GM21619 (cell line): ENCODE data around the gene PRCD.

ENCODE experiments used
- ATAC-seq: cut with Tn5 transposase; IDR thresholded peaks from one replicate; pipeline ENCODE4 v1.9.1; 2021; ENCODE audit not compliant: unreplicated experiment

Gene PRCD, protein sequence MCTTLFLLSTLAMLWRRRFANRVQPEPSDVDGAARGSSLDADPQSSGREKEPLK

DNA sequence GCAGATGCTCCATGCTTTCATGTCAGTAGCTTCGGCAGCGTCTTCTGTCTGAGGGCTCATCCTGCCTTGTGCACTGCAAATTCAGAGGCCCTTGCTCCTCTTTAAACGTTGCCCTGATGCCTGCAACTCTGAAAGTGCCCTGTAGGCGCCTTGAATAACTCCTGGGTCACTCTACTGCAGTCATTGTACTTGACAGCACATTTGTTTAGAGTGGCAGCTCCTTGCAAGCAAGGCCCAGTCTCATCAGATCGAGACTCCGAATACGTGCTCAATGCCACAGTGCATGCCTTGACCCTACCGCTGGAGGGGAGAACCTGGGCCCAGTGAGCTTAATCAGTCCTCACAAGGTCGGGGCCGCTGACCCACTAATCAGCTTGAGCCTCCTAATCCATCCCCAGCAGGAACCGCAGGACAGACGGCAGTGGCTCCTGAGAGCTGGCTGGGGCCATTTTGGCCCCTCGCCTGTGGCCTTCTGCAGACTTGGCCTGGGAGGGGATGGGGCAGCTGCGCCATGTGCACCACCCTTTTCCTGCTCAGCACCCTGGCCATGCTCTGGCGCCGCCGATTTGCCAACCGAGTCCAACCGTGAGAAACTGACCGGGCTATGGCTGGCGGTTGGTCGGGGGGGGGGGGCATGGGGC lies at the start of gene PRCD:
TSS of gene PRCD (plus strand) at position 414 of the 641 bp plus-strand sequence. CDS start at position 512, 98 bp downstream.
- ATAC-seq = no peak

DNA sequence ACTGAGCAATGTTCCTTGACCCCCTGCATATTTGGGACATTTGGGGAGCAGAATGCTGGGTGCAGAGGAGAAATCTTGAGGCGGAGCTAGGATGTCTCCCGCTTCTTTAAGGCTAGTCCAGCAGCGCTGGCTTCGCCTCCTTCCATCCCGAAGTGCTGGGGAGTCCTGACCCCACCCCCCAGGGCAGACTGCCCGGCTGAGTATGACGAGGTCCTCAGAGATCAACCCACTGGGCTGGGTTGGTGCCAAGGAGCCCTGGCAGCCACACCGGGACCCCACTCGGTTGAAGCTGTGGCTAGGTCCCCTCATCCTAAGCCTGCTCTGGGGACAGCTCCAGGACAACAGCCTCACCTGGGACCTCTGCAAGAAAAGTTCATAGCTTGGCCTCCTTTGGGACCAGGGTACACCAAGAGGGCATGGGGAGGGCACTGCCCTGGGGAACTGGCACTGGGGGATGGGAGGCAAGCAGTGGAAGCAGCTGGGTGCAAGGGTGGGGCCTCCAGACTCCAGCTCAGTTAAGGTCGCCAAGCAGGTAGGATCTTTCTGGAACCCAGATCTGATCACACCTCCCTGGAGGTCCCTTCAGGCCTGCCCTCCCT lies 49.6 kb upstream of the PRCD start:
- no peak for ATAC-seq

DNA sequence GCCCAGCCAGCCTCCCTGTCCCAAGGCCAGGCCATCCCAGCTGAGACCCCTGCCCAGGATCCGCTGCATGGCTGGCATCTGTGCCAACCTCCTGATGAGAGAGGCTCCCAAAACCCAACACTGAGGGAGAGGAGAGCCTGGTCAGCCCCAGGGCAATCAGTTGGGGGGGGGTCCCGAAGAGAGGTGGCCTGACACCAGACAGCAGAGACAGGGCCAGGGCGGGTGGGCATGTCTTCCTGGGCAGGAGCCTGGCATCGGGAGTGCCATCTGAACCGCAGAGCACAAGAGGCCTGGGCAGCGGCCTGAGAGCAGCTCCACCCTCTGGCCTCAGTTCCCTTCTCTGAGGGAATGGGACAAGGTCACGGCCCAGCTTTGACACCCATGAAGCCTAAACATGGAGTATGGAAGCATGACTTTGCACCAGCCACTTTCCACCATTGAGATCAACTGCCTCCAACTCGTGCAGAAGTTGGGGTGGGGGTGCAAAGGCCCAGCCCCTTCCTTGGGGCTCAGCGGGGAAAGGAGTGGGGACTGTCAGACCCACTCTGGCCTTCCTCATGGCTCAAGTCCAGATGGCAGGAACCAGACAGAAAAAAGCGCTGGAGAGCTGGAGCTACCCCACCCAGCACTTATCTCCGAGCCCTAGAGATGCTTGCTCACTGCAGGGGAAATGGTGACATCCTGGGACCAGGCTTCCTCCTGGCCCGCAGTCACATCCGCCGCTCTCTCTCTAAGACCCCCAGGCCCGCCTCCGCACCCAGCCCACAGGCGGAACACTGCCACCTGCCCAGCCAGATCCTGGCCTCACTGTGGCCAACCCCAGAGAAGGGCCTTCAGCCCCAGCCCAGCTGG lies 48.3 kb upstream of the PRCD start:
- no peak for ATAC-seq

DNA sequence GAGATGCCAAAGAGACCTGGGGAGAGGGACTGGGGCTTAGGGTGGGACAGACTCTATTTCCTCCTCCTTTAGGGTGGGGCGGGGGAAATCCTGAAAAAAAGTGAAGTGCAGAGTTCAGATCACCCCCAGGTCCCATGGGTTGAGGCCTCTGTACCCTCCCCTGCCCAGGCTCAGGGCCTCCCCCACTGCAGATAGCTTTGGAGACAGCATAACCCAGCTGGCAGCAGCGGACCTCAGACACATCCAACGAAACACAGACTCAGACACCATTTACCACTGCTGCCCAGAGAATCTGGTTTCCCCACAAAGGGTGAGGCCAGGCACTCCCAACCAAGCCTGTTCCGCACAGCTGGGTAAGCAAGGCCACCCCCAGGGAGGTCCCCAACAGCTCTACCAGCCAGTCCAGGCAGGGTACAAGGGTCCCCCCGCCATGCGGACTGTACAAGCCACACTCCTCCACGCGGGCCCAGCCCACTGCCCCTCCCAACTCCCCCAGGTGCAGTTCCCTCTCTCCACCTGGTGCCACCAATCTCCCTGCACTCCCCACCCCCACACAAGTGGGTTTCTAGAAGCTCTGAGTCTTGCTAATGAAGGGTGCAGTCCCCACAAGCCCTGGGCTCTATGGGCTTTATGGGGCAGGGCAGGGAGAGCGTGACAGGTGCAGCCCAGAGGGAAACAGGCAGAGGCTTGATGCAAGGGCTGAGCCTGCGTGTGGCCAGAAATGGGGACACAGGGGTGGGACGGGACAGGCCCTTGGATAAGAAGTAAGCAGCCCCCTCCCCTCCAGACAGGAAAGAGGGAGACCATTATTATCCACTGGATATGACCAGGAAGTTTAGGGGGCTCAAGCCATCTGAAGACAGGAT lies 47.5 kb upstream of the PRCD start:
- peak; percentile 42 for ATAC-seq

DNA sequence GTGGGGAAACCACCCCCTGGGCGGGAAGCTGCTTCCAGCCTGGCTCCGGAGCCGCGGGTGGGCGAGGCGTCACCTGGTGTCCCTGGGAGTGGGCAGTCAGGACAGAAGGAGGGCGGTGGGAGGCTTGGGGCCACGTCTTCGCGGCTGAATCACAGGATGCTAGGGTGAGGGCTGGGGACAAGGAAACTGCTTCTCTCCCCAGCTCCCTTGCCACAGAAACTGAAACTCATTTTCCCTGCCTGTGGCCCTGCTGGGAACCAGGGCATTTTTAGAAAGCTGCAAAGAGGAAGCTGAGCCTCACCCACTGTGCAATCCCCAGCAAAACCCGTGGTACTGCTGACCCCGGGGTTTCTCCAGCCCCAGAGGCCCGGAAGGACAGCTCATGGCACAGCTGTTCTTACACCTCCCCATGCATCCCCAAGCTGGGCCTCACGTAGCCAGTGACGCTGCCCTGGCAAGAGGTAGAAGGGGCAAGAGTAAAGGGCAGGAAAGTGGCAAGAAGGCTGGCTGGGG lies 46.8 kb upstream of the PRCD start:
- ATAC-seq = peak; percentile 36

DNA sequence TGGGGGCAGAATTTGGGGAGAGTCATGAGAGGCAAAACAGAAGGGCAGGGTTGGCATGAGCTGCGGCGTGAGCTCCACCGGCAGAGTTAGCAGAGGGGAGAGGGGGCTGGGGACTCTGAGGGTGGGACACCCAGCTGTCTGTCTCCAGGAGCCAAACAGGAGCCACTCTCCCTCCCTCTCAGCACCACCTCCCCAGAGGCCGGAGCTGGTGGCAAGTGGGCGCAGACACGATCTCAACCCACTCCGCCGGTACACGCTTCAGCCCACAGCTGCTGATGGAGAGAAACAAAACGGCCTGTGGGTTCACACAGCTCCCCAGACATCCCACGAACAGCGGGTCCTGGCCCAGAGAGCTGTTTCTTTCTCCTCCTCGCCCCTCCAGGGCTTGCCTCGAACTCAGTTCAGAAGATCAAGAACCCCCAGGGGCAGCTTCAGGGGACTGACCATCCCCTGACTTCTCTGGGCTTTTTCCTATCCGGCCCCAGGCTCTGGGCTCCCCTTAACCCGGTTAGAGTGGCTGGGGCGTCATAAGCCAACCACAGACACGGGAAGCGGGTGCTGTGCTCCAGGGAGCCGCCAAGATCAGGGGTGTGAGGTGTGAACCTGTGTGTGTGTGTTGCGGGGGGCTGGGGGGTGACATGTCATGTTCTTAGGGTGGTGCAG lies 46.2 kb upstream of the PRCD start:
- ATAC-seq = no peak

DNA sequence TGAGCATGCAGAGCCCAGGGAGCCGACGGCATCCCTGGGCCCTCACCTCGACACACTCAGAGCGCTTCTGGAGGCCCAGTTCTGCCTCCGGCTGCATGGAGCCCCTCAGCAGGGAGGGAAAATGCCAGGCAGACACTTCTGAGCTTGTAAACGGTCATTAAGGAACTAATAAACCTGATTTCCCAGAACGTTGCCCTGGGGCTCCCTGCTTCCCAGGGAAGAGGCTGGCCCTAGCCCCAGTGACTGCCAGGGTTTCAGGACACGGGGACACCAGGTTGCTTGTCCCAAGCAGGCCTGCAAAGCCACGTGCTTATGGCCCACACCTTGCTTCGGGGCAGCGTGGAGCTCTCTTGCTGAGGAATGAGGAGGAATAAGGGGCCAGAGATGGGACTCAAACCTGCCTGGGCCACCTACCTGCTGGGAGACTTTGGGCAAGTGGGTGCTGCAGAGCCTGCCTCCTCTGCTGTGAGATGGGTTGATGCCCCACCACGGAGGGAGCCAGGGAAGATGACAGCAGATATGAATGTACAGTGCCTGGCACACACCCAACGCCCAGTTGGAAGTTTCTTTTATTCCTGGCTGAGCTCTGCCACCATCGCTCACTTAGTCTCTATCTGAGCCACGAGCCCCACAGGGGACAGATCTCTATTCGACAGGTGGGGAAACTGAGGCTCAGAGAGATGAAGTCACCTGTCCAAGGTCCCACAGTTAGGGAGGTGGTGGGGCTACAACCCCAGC lies 44.0 kb upstream of the PRCD start:
- ATAC-seq = no peak

DNA sequence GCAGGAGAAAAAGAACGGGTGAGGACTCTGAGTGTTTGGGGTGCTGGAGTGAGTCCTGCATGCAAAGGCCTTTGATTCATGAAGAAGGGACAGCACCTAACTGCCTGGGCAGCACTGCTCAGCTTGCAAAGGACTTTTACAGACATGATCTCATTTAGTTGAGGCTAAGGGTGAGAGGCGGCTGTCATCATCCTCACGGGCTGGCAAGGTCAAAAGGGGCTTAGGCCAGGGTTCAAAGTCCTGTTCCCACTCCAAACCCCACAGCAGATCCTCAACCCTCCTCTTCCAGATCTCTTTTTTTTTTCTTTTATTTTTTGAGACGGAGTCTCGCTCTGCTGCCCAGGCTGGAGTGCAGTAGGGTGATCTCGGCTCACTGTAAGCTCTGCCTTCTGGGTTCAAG lies 43.4 kb upstream of the PRCD start:
- ATAC-seq = no peak

DNA sequence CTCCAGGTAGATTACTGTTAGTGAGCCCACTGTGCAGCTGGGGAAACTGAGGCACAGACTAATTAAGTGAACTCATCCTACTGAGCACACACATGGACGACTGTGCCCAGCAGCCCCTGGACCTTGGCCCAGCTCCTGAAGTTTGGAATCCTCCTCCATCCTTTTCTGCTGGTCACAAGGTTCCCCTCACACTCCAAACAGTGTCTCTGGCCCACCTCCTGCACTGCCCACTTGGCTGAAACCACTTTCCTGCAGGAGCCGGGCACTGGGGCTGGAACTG lies 42.2 kb upstream of the PRCD start:
- no peak for ATAC-seq

DNA sequence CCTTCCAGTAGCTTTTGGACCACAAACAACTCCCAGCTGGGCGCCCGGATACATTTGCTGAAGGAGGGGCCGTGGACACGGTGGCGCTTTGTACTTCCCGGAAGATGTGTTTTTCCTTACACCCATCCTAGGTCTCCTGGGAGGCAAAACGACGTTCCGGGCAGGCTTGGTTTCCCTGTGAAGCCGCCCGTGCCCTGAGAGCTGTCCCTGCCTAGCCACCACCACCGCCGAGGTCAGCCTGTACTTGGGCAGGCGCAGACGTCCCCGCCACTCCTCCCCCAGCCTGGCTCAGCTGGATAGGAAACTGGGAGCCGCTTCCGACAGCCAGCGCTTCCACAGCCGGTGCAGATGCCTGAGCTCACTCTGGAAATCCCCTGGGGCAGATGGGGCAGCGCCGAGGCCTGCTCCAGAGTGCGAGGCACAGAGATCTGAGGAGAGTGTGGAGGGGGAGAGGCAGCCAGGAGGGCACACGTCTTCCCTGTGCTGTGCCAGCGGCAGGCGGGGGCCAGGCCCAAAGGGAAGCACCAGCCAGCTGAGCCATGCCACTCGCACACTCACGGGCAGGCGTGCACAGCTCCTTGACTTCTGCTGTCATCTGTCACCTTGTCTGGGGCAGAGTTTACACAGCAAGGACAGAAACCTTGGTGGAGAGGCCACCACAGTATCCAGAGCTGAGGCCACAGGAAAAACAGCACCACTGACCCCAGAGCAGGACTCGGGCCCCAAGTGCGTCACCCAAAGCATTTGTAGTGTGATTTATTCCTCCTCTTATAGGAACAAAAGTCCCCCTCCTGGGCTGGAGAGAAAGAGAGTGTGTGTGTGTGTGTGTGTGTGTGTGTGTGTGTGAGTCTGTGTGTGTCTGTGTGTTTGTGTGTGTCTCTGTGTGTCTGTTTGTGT lies 41.6 kb upstream of the PRCD start:
- no peak for ATAC-seq

DNA sequence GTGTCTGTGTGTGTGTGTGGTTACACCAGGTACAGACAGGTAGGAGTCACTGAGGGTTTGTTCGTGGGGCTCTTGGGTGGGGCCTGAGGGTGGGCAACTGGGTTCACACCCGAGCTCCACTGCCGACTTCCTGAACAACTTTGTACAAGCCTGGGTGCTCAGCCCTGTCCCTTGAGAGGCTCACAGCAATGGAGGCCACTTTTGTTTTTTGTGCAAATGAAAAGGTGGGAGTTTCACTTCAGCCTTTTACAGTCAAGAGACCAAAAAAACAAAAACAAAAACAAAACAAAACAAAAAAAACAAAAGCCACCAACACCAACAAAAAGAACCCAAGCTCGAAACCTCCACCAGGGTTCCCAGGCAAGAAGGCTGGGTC lies 41.0 kb upstream of the PRCD start:
- ATAC-seq = no peak

DNA sequence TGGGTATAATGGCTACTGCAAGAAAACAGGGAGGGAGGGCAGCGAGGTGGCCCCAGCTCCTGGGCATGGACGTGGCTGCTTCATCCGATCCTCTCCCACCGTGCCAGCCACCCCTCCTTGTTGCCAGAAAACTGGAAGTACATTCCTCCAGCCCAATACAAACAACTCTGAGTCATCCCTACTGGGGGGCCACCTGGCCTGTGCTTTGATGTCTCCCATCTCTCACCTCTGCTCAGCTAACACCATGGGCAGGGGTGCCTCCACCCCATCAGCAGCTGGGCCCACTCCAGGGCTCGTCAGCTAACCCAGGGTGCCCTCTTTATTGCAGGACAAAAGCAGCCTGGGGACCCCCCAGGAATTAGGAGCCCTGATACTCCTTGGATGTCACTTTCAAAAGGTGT lies 40.6 kb upstream of the PRCD start:
- ATAC-seq = no peak

DNA sequence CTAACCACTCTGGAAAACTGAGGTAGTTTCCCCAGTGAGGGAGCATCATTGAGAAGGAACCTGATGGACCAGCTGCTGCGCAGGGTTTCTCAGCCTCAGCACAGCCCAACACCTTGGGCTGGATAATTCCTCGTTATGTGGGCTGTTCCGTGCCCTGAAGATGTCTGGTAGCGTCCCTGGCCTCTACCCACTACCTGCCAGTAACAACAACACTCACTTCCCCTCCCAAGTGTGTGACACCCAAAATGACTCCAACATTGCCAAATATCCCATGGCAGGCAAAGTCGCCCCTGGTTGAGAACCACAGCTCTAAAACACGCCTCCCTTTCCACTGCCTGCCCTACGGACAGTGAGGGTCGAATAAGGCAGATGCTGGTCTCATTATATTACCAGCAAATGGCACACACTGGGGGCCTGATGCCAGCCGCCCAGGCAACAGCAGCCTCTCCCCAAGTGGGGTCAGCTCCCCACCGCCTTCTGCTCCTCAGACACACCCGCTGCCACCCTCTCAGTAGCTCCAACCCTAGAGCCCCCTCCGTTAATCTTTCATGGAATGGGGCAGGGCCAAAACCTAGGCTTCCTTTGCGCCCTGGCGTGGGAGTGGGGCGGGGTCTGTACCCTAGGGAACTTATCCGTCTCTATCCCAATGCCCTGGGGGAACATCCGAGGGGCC lies 39.6 kb upstream of the PRCD start:
- no peak for ATAC-seq

DNA sequence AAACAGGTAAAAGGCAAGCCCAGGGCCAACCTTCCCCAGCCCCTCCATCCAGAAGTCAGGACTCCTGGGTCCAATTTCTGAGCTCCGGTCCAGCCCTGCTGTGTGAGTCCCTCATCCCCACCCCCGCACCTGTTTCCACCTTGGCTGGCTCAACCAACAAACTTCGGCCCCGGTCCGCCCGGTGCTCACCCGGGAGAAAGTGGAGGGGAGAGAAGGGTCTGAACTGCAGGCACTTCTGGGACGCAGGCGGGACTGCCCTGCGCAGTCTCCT lies 39.2 kb upstream of the PRCD start:
- no peak for ATAC-seq

DNA sequence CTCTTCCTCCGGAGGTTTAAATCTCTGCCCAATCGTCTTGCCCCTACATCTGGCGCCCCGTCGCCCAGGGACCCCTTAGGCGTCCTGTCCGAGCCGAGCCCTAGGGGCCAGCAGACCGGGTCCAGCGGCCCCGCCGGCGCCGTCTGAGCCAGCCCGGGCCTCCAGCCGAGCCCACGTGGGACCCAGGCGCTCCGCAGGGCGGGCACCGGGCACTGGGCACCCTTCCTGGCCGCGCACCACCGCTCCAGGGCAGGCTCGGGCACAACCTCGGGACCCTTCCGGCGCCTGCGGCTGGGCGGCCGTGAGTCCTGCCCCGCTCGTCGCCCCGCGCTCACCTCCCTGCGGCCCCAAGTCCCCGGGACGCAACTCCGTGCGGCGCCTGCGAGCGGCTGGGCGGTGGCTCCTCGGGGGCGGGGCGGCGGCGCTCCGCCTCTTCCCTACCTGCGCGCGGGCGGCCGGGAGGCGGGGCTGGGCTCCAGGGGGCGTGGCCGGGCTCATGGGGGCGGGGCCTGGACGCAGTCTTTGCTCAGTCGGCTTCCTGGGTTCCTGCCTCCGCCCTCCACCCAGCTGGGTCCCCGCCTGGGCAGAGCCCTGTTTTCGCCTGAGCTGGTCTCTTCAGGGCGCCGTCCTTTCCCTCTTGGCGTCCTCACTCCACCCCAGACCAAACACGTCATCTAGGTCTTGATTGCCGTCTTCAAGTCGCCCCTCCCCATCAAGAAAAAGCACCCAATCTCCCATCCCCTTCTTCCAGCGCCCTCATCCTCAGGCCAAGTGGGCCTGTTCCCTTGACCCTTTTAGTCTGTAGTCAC lies 38.6 kb upstream of the PRCD start, which contains the start of gene RHBDF2:
TSS of gene RHBDF2 (minus strand) at position 406 of the 809 bp plus-strand sequence. CDS start 19,899 bp downstream, outside the sequence.
- peak; percentile 52 for ATAC-seq

DNA sequence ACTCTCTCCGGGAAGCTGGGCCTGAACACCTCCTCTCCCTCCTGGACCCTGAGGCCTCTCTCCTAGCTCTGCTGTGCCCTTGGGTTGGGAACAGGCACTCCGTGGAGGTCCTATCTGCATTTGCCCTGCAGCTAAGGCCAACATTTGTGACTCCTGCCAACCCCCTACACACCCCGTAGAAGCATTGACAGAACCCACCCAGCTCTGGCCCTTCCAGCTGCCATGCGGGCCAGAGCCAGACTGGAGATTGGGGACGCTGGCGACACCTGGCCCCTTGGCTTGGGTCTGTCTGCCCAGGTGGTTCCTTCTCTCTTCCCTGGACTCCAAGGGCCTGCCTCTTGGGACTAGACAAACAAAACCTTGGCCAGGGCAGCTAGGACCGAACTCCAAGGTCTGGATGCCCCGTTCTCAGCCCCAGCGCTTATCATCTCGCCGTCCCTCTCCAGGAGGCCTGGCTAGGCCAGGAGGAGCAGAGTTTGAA lies 38.0 kb upstream of the PRCD start:
- no peak for ATAC-seq
